ENCODE measurements around the gene SLC25A45.

- TF ChIP-seq CTCF (conservative IDR thresholded peaks at IDR 0.05), result no peak
- TF ChIP-seq ZFX (IDR thresholded peaks at IDR 0.05), result no peak
Observed at GRCh38 chr11:65419772-65420481, 37.5 kb upstream of the SLC25A45 start.

Measured in C4-2B (cell line).